ENCODE data around the gene ABCA1.
A peak's percentile ranks its signal among the peaks of the same experiment; 100 is the strongest.

ABCA1 gene

GRCh38 chr9:104802906-104803305, 125.0 kb downstream of the ABCA1 start:
- DNase-seq (ENCODE audit: low read depth): no peak
- TF ChIP-seq CTCF (conservative IDR thresholded peaks at IDR 0.05; ENCODE audit: low read depth, low read length): no peak
- H3K4me3 ChIP-seq (ENCODE audit: low read depth, low read length): no peak overlapping the region

- H3K4me3 ChIP-seq (ENCODE audit: low read depth, low read length): no peak overlapping the region
- TF ChIP-seq CTCF (conservative IDR thresholded peaks at IDR 0.05; ENCODE audit: low read depth, low read length): no peak
- peak; percentile 94 for DNase-seq (ENCODE audit: low read depth)
Observed at GRCh38 chr9:104802110-104802509, 125.8 kb downstream of the ABCA1 start.

GRCh38 chr9:104800068-104800785, 127.7 kb downstream of the ABCA1 start:
- H3K4me3 ChIP-seq (ENCODE audit: low read depth, low read length): no peak overlapping the region
- TF ChIP-seq CTCF (conservative IDR thresholded peaks at IDR 0.05; ENCODE audit: low read depth, low read length): no peak
- no peak for DNase-seq (ENCODE audit: low read depth)

GRCh38 chr9:104798209-104798995, 129.6 kb downstream of the ABCA1 start:
- no peak for DNase-seq (ENCODE audit: low read depth)
- TF ChIP-seq CTCF (conservative IDR thresholded peaks at IDR 0.05; ENCODE audit: low read depth, low read length): no peak
- H3K4me3 ChIP-seq (ENCODE audit: low read depth, low read length): no peak overlapping the region

- peak; percentile 17 for DNase-seq (ENCODE audit: low read depth)
- H3K4me3 ChIP-seq (ENCODE audit: low read depth, low read length): no peak overlapping the region
Observed at GRCh38 chr9:104795857-104796256, 132.1 kb downstream of the ABCA1 start.

GRCh38 chr9:104795082-104795481, 132.9 kb downstream of the ABCA1 start:
- DNase-seq (ENCODE audit: low read depth): peak; percentile 22
- no peak for TF ChIP-seq CTCF (conservative IDR thresholded peaks at IDR 0.05; ENCODE audit: low read depth, low read length)
- H3K4me3 ChIP-seq (ENCODE audit: low read depth, low read length): no peak overlapping the region

More at GRCh38 chr9:104795857-104796256, 132.1 kb downstream of the ABCA1 start:
- TF ChIP-seq CTCF (conservative IDR thresholded peaks at IDR 0.05; ENCODE audit: low read depth, low read length): no peak
